NCI-H128 (cell line): ENCODE measurements around the gene SSTR5.

Experiments
- DNase-seq: peaks from one replicate; lab custom pipeline; 2025; ENCODE audit not compliant: unreplicated experiment; lab: John Stamatoyannopoulos, UW

The SSTR5 gene

GRCh38 chr16:1121009-1121408 is 48.5 kb downstream of the SSTR5 start:
- DNase-seq = no peak

- no peak for DNase-seq
These were observed 49.3 kb downstream of the SSTR5 start for GRCh38 chr16:1121601-1122397.

GRCh38 chr16:1122398-1122765 is 49.8 kb downstream of the SSTR5 start:
- DNase-seq = no peak

GRCh38 chr16:1123525-1124230 is 51.1 kb downstream of the SSTR5 start:
- DNase-seq = no peak

GRCh38 chr16:1124291-1124690 is 51.7 kb downstream of the SSTR5 start:
- no peak for DNase-seq

GRCh38 chr16:1124795-1125194 is 52.2 kb downstream of the SSTR5 start:
- no peak for DNase-seq

GRCh38 chr16:1125471-1125870 is 52.9 kb downstream of the SSTR5 start:
- no peak for DNase-seq

- DNase-seq = no peak
These were observed 53.5 kb downstream of the SSTR5 start for GRCh38 chr16:1126044-1126443.

- DNase-seq = no peak
These were observed 54.0 kb downstream of the SSTR5 start for GRCh38 chr16:1126586-1126985.

- no peak for DNase-seq
These were observed 54.6 kb downstream of the SSTR5 start for GRCh38 chr16:1127101-1127500.

- DNase-seq = no peak
These were observed 55.6 kb downstream of the SSTR5 start for GRCh38 chr16:1127971-1128715.

GRCh38 chr16:1129106-1129960 is 56.8 kb downstream of the SSTR5 start:
- no peak for DNase-seq

- no peak for DNase-seq
These were observed 57.8 kb downstream of the SSTR5 start for GRCh38 chr16:1130382-1130781.
